SK-N-SH (cell line): ENCODE measurements around the gene NFRKB. TPM values are rescaled to one million over a fixed set of nuclear protein-coding genes. Genes with fewer than 3 reads are reported as not detected.

ENCODE experiments used
- CTCF ChIA-PET: fragments of 300-600, 350-600 bp; formaldehyde crosslinking; extraction: SDS; loops from one replicate; lab custom pipeline; 2021; lab: Yijun Ruan, JAX
- POLR2A ChIA-PET: fragments of 350-600 bp; sonication (Branson Sonifier 250); formaldehyde crosslinking; extraction: SDS; loops from one replicate; lab custom pipeline; 2020; ENCODE audit warnings: antibody characterized with exemption, inconsistent platforms; lab: Yijun Ruan, JAX
- DNase-seq: peaks from one replicate; pipeline ENCODE4 v3.0.0; 2012
- H2AFZ ChIP-seq: fragments of 200-600 bp; sonication (generic); 2 replicates; pipeline ENCODE4 v1.8.1; 2016; ENCODE audit warnings: antibody characterized with exemption, mild to moderate bottlenecking, low read depth
- H3F3A ChIP-seq: fragments of 200-600 bp; sonication (generic); replicated peaks from 2 replicates; pipeline ENCODE3; 2016; ENCODE audit warnings: antibody characterized with exemption, mild to moderate bottlenecking; ENCODE audit not compliant: insufficient read depth
- H3K27ac ChIP-seq, 2 experiments: fragments of 200-500 bp in 1 of 2; fragments of 200-600 bp in 1 of 2; sonication (Bioruptor generic) in 1 of 2; sonication (generic), shearing (Covaris generic) in 1 of 2; 2 replicates each; pipeline versions ENCODE4 v1.5.1 to v1.6.1; 2014 to 2016; ENCODE audit warnings: low read depth in 2 of 2, inconsistent platforms in 1 of 2, low read length in 1 of 2, mild to moderate bottlenecking in 1 of 2, mixed read lengths in 1 of 2
- H3K27me3 ChIP-seq: fragments of 200-600 bp; sonication (generic), shearing (Covaris generic); 2 replicates; pipeline ENCODE4 v1.6.1; 2016; ENCODE audit warnings: mixed run types; ENCODE audit not compliant: insufficient read depth
- H3K36me3 ChIP-seq, 2 experiments: fragments of 200-500 bp in 1 of 2; fragments of 200-600 bp in 1 of 2; sonication (Bioruptor generic) in 1 of 2; sonication (generic) in 1 of 2; replicated peaks in 1 of 2; 2 replicates each; pipeline versions ENCODE3 to v1.5.1; 2014 to 2016; ENCODE audit warnings: low read length in 1 of 2, mild to moderate bottlenecking in 1 of 2; ENCODE audit not compliant: insufficient read depth in 2 of 2, control insufficient read depth in 1 of 2
- H3K4me1 ChIP-seq, 2 experiments: fragments of 200-500 bp in 1 of 2; fragments of 200-600 bp in 1 of 2; sonication (Bioruptor generic) in 1 of 2; sonication (generic), shearing (Covaris generic) in 1 of 2; 2 replicates each; pipeline versions ENCODE4 v1.5.1 to v1.6.1; 2014 to 2016; ENCODE audit warnings: low read depth in 1 of 2, low read length in 1 of 2, mixed run types in 1 of 2; ENCODE audit not compliant: insufficient read depth in 2 of 2, control insufficient read depth in 1 of 2
- H3K4me2 ChIP-seq: fragments of 200-600 bp; sonication (generic), shearing (Covaris generic); 2 replicates; pipeline ENCODE4 v1.6.1; 2017; ENCODE audit warnings: mixed run types
- H3K4me3 ChIP-seq, 2 experiments: fragments of 200-500 bp in 1 of 2; fragments of 200-600 bp in 1 of 2; sonication (Bioruptor generic) in 1 of 2; sonication (generic), shearing (Covaris generic) in 1 of 2; 2 replicates each; pipeline versions ENCODE4 v1.5.1 to v1.8.1; 2014 to 2016; ENCODE audit warnings: low read depth in 2 of 2, inconsistent platforms in 1 of 2, low read length in 1 of 2, mild to moderate bottlenecking in 1 of 2, mixed read lengths in 1 of 2, moderate library complexity in 1 of 2
- H3K79me2 ChIP-seq: fragments of 200-600 bp; sonication (generic); 2 replicates; pipeline ENCODE4 v1.8.1; 2017; ENCODE audit warnings: mild to moderate bottlenecking; ENCODE audit not compliant: insufficient read depth
- H3K9ac ChIP-seq: fragments of 200-600 bp; sonication (generic); 2 replicates; pipeline ENCODE4 v1.6.1; 2017; ENCODE audit warnings: mixed run types
- H3K9me2 ChIP-seq: fragments of 200-600 bp; sonication (generic); 2 replicates; pipeline ENCODE4 v1.6.1; 2017; ENCODE audit warnings: mixed run types
- H3K9me3 ChIP-seq: fragments of 200-600 bp; sonication (generic); 2 replicates; pipeline ENCODE4 v1.6.1; 2017; ENCODE audit warnings: mixed run types, mild to moderate bottlenecking, moderate library complexity
- H4K20me1 ChIP-seq: fragments of 200-600 bp; sonication (generic); 2 replicates; pipeline ENCODE4 v1.6.1; 2017; ENCODE audit warnings: mild to moderate bottlenecking, mixed run types; ENCODE audit not compliant: insufficient read depth
- ELF1 ChIP-seq: IDR thresholded peaks from 2 replicates; pipeline ENCODE4 v1.4.0; 2012
- EZH2phosphoT487 ChIP-seq: fragments of 200-600 bp; sonication (generic); IDR thresholded peaks from 2 replicates; pipeline ENCODE4 v1.6.1; 2017; ENCODE audit warnings: low read depth, mixed run types, mild to moderate bottlenecking, antibody characterized with exemption, moderate library complexity, borderline replicate concordance
- FOSL2 ChIP-seq: IDR thresholded peaks from 2 replicates; pipeline ENCODE4 v1.4.0; 2012; ENCODE audit warnings: low read depth, mild to moderate bottlenecking, moderate library complexity, borderline replicate concordance
- FOXJ3 ChIP-seq: sonication (generic); formaldehyde crosslinking; IDR thresholded peaks from 2 replicates; pipeline ENCODE4 v1.5.1; 2020; ENCODE audit warnings: mild to moderate bottlenecking, missing genetic modification reagents
- GATA2 ChIP-seq: sonication (generic); formaldehyde crosslinking; IDR thresholded peaks from 2 replicates; pipeline ENCODE4 v1.5.0; 2020; ENCODE audit warnings: mild to moderate bottlenecking, missing genetic modification reagents
- JUND ChIP-seq: IDR thresholded peaks from 2 replicates; pipeline ENCODE4 v1.4.0; 2012
- NRF1 ChIP-seq: IDR thresholded peaks from 2 replicates; pipeline ENCODE4 v1.6.1; 2012; ENCODE audit warnings: low read depth, mild to moderate bottlenecking, low read length
- RAD21 ChIP-seq: IDR thresholded peaks from 2 replicates; pipeline ENCODE4 v1.6.1; 2012; ENCODE audit warnings: mild to moderate bottlenecking, low read length
- RCOR1 ChIP-seq: fragments of 150-350 bp; IDR thresholded peaks from 2 replicates; pipeline ENCODE4 v1.6.1; 2017; ENCODE audit warnings: antibody characterized with exemption, low read length
- RXRA ChIP-seq: IDR thresholded peaks from 2 replicates; pipeline ENCODE4 v1.4.0; 2012; ENCODE audit warnings: low read depth, mild to moderate bottlenecking, borderline replicate concordance
- SIN3A ChIP-seq: IDR thresholded peaks from 2 replicates; pipeline ENCODE4 v1.6.1; 2012; ENCODE audit warnings: low read depth, mild to moderate bottlenecking, low read length, moderate library complexity, borderline replicate concordance
- TCF12 ChIP-seq: IDR thresholded peaks from 2 replicates; pipeline ENCODE4 v1.4.0; 2012
- TEAD4 ChIP-seq: IDR thresholded peaks from 2 replicates; pipeline ENCODE4 v1.4.0; 2012; ENCODE audit warnings: mild to moderate bottlenecking, borderline replicate concordance; ENCODE audit not compliant: insufficient read depth
- WGBS: methylation state at CpG from one replicate; pipeline ENCODE4 v1.1.6; 2017; ENCODE audit warnings: low lambda C conversion rate; 5-methylcytosine and 5-hydroxymethylcytosine counted together
- polyA plus RNA-seq, 3 experiments: library from polyadenylated mRNA; depleted of rRNA; stranded (reverse); fragments of >200 nt; gene quantifications; 2 replicates each; pipeline ENCODE4 v1.2.3, GENCODE V29; 2012
- TF ChIP-seq, protein P1 (sequence below): fragments of 200-600 bp; sonication (generic); IDR thresholded peaks from 2 replicates; pipeline ENCODE4 v1.6.1; 2017; ENCODE audit warnings: antibody characterized with exemption, mild to moderate bottlenecking, moderate library complexity
- TF ChIP-seq, protein P2 (sequence below): IDR thresholded peaks from 2 replicates; pipeline ENCODE4; 2012
- TF ChIP-seq, protein P3 (sequence below): IDR thresholded peaks from 2 replicates; pipeline ENCODE4 v1.4.0; 2012; ENCODE audit warnings: low read depth
- TF ChIP-seq, protein P4 (sequence below): IDR thresholded peaks from 2 replicates; pipeline ENCODE4 v1.4.0; 2012; ENCODE audit warnings: low read depth, borderline replicate concordance

NFRKB gene
- polyA plus RNA-seq, 1 of the 3 experiments (the other 2 are of a cell fraction) = 13.5 TPM

DNA sequence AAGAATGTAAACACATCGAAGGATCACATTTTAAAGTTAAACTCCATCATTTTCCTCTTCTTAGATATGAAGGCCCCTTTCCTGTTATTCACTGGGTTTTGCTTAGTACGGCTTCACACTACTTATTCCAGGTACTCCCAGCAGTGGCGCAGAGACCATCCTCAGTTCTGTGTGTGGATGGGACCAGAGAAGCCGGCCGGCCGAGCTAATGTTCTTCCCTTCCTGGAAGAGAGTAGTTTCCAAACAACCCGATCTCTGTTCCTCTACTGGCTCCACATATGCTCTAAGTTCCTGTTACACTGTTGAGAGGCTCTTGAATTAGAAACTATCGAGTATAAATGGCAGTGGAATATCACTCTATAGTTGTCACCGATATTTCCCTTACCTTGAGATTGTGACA, 684 bp upstream of the NFRKB start:
- Histone ChIP-seq H3F3A (peaks cover 3% of the 10 kb centered on the region), H2AFZ (peak overlapping the region; percentile 94), H3K27me3 (no peaks in the 10 kb centered on the region), H4K20me1 (no peaks in the 10 kb centered on the region), H3K27ac (peak overlapping the region in 1 of 2 experiments; percentile 82; a peak in 1 of 4 replicates), H3K4me1 (peaks cover 6 to 10% of the 10 kb centered on the region in 2 experiments; a peak in 2 of 4 replicates), H3K79me2 (peaks cover 19% of the 10 kb centered on the region), H3K4me2 (peak overlapping the region; percentile 95), H3K36me3 (peaks cover 21 to 28% of the 10 kb centered on the region in 2 experiments), H3K9ac (peak overlapping the region; percentile 74; the same call in 1 of the 2 replicates), H3K9me2 (no peaks in the 10 kb centered on the region), H3K9me3 (no peaks in the 10 kb centered on the region)
- POLR2A ChIA-PET = interaction anchor here (0.7 kb wide), 1 partner anchor 14 kb away, joined by 3 read pairs; no protein-coding TSS in a partner anchor
- DNase-seq = peak; percentile 20
- CTCF ChIA-PET = interaction anchor here (1.2 to 1.9 kb wide), 2 partner anchors 10 to 236 kb away, joined by 3 to 7 read pairs; no protein-coding TSS in a partner anchor
- 92% methylated on average over 9 of the region's 9 CpGs for WGBS
- TF ChIP-seq, protein P1, sequence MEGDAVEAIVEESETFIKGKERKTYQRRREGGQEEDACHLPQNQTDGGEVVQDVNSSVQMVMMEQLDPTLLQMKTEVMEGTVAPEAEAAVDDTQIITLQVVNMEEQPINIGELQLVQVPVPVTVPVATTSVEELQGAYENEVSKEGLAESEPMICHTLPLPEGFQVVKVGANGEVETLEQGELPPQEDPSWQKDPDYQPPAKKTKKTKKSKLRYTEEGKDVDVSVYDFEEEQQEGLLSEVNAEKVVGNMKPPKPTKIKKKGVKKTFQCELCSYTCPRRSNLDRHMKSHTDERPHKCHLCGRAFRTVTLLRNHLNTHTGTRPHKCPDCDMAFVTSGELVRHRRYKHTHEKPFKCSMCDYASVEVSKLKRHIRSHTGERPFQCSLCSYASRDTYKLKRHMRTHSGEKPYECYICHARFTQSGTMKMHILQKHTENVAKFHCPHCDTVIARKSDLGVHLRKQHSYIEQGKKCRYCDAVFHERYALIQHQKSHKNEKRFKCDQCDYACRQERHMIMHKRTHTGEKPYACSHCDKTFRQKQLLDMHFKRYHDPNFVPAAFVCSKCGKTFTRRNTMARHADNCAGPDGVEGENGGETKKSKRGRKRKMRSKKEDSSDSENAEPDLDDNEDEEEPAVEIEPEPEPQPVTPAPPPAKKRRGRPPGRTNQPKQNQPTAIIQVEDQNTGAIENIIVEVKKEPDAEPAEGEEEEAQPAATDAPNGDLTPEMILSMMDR = no peak
- TF ChIP-seq, all 33 proteins: peak for 0
- peak overlapping the region; percentile 91 to 98 for H3K4me3 ChIP-seq

DNA sequence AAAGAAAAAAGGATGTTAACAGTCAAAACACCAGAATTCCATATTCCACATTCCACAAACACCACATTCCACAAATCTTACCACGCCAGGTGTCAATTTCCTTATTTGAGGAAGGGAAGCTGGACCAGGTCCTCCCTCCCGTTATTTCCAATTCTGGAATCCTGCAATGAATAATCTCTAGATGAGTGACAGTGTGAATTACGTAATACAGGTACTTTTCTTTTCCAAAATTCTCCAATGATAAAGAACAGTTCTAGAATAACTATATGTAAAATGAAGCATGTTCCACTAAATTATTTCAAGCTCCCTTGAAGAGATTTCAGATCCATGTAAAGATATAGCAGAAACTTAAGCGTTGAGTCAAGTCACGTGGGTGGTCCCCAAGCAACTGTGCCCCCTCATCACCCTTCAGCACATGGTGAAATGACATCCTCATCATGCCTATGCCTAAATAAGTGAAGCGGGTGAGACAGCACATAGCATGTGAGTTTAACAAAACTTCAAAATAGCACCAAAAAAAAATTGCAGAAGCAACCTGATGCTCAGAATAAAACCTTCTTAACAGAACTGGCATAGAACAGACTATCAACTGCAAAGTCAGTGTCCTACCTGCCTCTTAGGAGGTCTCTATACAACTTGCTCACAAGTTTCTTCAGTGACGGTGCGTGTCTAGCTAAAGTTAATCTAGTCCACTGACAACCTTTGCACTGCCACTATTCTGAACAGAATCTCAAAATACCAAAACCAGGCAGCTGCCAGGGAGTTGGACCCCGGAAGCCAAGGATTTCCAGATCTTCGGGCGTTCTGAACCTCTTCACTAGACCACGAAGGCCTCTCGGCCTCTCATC, 876 bp downstream of the NFRKB start:
- Histone ChIP-seq H3K9me2 (no peaks in the 10 kb centered on the region), H3K4me2 (peak overlapping the region; percentile 95), H2AFZ (peak overlapping the region; percentile 94), H3K27ac (peak overlapping the region in 1 of 2 experiments; percentile 72; a peak in 1 of 4 replicates), H3K79me2 (peaks cover 19% of the 10 kb centered on the region), H3K9ac (peak overlapping the region; percentile 74), H3K27me3 (no peaks in the 10 kb centered on the region), H3F3A (peaks cover 3% of the 10 kb centered on the region), H3K36me3 (peaks cover 19 to 34% of the 10 kb centered on the region in 2 experiments), H3K9me3 (no peaks in the 10 kb centered on the region), H4K20me1 (no peaks in the 10 kb centered on the region), H3K4me3 (peak overlapping the region; percentile 91 to 98), H3K4me1 (peaks cover 6 to 10% of the 10 kb centered on the region in 2 experiments; a peak in 2 of 4 replicates)
- TF ChIP-seq TEAD4 (no peak), RAD21 (no peak), GATA2 (CRISPR knock-in tag) (no peak), RCOR1 (no peak), SIN3A (no peak), ELF1 (no peak), NRF1 (no peak), EZH2phosphoT487 (no peak), FOSL2 (no peak), TCF12 (no peak), FOXJ3 (CRISPR knock-in tag) (no peak), JUND (no peak), RXRA (no peak)
- TF ChIP-seq, protein P2, sequence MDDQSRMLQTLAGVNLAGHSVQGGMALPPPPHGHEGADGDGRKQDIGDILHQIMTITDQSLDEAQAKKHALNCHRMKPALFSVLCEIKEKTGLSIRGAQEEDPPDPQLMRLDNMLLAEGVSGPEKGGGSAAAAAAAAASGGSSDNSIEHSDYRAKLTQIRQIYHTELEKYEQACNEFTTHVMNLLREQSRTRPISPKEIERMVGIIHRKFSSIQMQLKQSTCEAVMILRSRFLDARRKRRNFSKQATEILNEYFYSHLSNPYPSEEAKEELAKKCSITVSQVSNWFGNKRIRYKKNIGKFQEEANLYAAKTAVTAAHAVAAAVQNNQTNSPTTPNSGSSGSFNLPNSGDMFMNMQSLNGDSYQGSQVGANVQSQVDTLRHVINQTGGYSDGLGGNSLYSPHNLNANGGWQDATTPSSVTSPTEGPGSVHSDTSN = no peak
- TF ChIP-seq, protein P1 = no peak
- TF ChIP-seq, protein P3, sequence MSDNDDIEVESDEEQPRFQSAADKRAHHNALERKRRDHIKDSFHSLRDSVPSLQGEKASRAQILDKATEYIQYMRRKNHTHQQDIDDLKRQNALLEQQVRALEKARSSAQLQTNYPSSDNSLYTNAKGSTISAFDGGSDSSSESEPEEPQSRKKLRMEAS = no peak
- TF ChIP-seq, protein P4, sequence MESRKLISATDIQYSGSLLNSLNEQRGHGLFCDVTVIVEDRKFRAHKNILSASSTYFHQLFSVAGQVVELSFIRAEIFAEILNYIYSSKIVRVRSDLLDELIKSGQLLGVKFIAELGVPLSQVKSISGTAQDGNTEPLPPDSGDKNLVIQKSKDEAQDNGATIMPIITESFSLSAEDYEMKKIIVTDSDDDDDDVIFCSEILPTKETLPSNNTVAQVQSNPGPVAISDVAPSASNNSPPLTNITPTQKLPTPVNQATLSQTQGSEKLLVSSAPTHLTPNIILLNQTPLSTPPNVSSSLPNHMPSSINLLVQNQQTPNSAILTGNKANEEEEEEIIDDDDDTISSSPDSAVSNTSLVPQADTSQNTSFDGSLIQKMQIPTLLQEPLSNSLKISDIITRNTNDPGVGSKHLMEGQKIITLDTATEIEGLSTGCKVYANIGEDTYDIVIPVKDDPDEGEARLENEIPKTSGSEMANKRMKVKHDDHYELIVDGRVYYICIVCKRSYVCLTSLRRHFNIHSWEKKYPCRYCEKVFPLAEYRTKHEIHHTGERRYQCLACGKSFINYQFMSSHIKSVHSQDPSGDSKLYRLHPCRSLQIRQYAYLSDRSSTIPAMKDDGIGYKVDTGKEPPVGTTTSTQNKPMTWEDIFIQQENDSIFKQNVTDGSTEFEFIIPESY = no peak
- ChIA-PET CTCF (interaction anchor here (0.9 to 1.9 kb wide), 3 partner anchors 9 to 237 kb away, joined by 3 to 7 read pairs (median 4); no protein-coding TSS in a partner anchor), POLR2A (no interaction called here)
- DNase-seq = no peak
- 30% methylated on average over 13 of the region's 13 CpGs for WGBS
